ENCODE data around the gene LSAMP.

LSAMP gene

DNA sequence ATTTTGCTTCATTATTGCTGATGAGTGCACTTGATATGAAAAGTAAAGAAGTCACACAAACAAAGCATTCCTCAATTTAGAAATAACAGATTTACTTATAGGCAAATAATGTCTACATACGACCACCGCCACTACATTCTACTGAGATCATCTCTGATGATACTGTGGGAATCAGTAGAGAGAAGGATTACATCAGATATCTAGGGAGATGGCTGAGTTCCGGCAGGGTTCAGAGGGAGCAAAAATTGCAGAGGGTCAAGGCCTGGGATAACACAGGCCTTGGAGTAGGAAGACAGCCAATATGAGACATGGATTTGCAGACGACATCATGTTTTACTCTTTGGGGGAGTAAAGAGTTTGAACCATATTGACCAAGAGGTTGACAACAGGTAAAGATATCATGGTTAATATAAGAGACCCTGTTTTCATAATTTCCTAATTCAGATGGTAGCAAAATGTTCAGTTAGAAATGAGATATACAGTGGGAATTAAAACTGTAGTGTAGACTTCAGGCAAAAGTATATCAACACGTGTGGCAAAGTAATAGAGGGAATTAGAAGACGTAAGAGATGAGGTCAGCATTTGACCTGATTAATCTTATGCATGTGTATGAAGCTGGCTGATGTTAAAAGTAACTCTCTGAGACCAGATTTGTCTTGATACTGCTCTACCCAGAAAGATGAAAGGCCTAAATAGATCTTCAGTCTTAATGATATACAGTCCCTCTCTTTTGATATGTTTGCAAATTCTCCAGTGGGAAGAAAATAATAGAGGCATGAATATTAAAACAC lies 15.6 kb downstream of the LSAMP start:
- DNase-seq, result no peak
- H3K36me3 Mint-ChIP-seq (ENCODE audit: low read depth), result peaks cover 16% of the 10 kb centered on the region
- H3K4me3 Mint-ChIP-seq, result no peak overlapping the region
- no peaks in the 10 kb centered on the region for H3K27me3 Mint-ChIP-seq (ENCODE audit: low read depth, poor library complexity)
- TF ChIP-seq, protein P1, sequence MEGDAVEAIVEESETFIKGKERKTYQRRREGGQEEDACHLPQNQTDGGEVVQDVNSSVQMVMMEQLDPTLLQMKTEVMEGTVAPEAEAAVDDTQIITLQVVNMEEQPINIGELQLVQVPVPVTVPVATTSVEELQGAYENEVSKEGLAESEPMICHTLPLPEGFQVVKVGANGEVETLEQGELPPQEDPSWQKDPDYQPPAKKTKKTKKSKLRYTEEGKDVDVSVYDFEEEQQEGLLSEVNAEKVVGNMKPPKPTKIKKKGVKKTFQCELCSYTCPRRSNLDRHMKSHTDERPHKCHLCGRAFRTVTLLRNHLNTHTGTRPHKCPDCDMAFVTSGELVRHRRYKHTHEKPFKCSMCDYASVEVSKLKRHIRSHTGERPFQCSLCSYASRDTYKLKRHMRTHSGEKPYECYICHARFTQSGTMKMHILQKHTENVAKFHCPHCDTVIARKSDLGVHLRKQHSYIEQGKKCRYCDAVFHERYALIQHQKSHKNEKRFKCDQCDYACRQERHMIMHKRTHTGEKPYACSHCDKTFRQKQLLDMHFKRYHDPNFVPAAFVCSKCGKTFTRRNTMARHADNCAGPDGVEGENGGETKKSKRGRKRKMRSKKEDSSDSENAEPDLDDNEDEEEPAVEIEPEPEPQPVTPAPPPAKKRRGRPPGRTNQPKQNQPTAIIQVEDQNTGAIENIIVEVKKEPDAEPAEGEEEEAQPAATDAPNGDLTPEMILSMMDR (IDR thresholded peaks at IDR 0.05), result no peak
- no peaks in the 10 kb centered on the region for H3K4me1 Mint-ChIP-seq
- peaks cover 6% of the 10 kb centered on the region for H3K9me3 Mint-ChIP-seq
- H3K27ac Mint-ChIP-seq, result peak overlapping the region; percentile 12

DNA sequence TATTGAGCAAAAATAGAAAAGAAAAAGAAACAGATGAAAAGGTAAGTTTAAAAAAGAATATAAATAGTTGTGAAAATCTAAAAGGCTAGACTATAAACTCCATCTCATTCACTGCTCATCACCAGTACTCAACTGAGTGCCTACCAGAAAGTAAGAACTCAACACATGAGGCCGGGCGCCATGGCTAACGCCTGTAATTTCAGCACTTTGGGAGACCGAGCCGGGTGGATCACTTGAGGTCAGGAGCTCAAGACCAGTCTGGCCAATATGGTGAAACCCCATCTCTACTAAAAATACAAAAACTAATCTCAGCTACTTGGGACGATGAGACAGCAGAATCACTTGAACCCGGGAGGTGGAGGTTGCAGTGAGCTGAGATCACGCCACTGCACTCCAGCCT lies 19.3 kb downstream of the LSAMP start:
- Mint-ChIP-seq H3K9me3 (peaks cover 6% of the 10 kb centered on the region), H3K27me3 (ENCODE audit: low read depth, poor library complexity) (peaks cover 5% of the 10 kb centered on the region), H3K4me3 (no peak overlapping the region), H3K27ac (no peak overlapping the region), H3K36me3 (ENCODE audit: low read depth) (peaks cover 11% of the 10 kb centered on the region), H3K4me1 (peaks cover 21% of the 10 kb centered on the region)
- TF ChIP-seq, protein P1 (IDR thresholded peaks at IDR 0.05), result no peak
- no peak for DNase-seq

DNA sequence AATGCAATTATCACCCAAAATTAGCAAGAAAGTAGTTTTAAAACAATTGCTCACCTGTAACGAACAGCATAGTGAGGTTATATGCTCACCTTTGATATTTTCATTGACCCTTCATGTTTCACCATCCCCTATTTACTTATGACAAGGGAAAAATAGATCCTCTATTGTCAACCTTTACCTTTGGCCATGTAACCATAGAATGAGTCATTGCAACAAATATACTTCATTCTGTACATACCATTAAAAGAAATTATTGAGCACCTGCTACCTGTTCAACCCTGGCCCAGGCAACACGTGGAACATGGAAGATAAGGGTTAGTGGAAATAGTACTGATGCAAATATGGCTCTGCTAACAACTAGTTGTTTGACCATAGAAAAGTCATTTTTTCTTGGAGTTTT lies 20.2 kb downstream of the LSAMP start:
- no peak for DNase-seq
- TF ChIP-seq, protein P1 (IDR thresholded peaks at IDR 0.05), result no peak

DNA sequence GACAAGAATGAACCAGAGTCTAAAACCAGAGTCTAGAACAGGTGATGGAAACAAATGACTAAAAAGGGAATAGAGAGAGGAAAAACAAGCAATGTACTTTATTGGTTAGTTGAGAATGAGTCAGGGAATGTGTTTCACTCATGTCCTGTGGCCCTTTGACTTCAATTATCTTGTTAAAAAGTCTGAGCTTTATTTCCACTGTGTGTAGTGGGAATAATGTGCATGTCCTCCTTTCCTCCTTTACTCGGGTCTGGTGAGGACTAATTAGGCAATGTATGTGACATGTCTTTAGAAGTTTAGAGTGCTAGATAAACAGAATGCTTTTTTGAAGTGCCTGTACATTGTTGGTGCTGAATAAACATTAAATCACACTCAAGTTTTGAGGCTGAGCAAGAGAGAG lies 21.3 kb downstream of the LSAMP start:
- H3K9me3 Mint-ChIP-seq, result peaks cover 6% of the 10 kb centered on the region
- no peak overlapping the region for H3K4me3 Mint-ChIP-seq
- peaks cover 21% of the 10 kb centered on the region for H3K4me1 Mint-ChIP-seq
- no peak for DNase-seq
- H3K36me3 Mint-ChIP-seq (ENCODE audit: low read depth), result peaks cover 11% of the 10 kb centered on the region
- TF ChIP-seq, protein P1 (IDR thresholded peaks at IDR 0.05), result no peak
- H3K27ac Mint-ChIP-seq, result peak overlapping the region; percentile 97
- peaks cover 5% of the 10 kb centered on the region for H3K27me3 Mint-ChIP-seq (ENCODE audit: low read depth, poor library complexity)

More for the DNA sequence above, 20.2 kb downstream of the LSAMP start:
- peaks cover 21% of the 10 kb centered on the region for H3K4me1 Mint-ChIP-seq
- peaks cover 11% of the 10 kb centered on the region for H3K36me3 Mint-ChIP-seq (ENCODE audit: low read depth)
- H3K9me3 Mint-ChIP-seq, result peaks cover 6% of the 10 kb centered on the region
- no peak overlapping the region for H3K4me3 Mint-ChIP-seq
- peaks cover 5% of the 10 kb centered on the region for H3K27me3 Mint-ChIP-seq (ENCODE audit: low read depth, poor library complexity)
- no peak overlapping the region for H3K27ac Mint-ChIP-seq

DNA sequence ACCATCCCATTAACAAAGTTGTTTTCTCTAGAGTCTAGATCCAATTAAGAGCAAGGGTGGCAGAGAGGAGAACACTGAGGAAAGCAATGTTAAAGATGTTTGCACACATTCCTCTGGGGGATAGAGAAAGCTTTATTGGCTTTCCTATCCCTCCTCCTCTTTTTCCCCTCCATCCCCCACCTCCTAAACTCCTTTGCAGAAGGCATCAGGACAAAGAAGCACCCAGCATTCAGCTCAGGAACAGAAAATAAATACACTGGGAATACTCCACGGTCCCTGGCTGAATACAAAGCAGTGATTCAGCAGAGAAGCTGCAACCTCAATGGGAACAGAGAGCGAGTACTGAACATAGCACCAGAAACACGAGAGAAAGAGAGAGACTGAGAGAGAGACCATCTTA lies 21.9 kb downstream of the LSAMP start:
- Mint-ChIP-seq H3K27ac (peak overlapping the region; percentile 97), H3K4me3 (peak overlapping the region; percentile 13), H3K36me3 (ENCODE audit: low read depth) (peaks cover 11% of the 10 kb centered on the region), H3K4me1 (peaks cover 21% of the 10 kb centered on the region), H3K9me3 (peaks cover 6% of the 10 kb centered on the region), H3K27me3 (ENCODE audit: low read depth, poor library complexity) (peaks cover 5% of the 10 kb centered on the region)
- TF ChIP-seq, protein P1 (IDR thresholded peaks at IDR 0.05), result no peak
- DNase-seq, result no peak

DNA sequence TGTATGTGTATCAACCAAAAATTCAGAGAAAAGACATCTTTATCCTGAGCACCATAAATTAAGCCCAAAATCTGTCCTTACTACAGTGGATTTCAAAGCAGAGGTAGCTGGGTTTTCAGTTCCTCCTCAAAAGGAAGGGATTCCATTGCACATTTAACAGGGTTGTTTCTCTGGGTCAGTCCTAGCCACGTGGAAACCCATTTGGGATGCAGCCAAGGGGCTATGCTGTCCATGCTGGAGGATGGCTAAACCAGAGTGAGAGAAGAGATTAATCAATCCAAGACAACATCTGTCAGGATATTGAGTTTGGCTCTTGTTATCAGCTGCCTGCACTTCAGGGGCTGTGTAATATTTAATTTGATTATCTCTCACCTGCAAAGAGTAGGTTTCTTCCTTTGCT lies 28.1 kb downstream of the LSAMP start:
- no peak overlapping the region for H3K4me3 Mint-ChIP-seq
- H3K27me3 Mint-ChIP-seq (ENCODE audit: low read depth, poor library complexity), result peaks cover 3% of the 10 kb centered on the region
- TF ChIP-seq, protein P1 (IDR thresholded peaks at IDR 0.05), result no peak
- H3K9me3 Mint-ChIP-seq, result no peaks in the 10 kb centered on the region
- no peak overlapping the region for H3K27ac Mint-ChIP-seq
- H3K4me1 Mint-ChIP-seq, result peaks cover 39% of the 10 kb centered on the region
- H3K36me3 Mint-ChIP-seq (ENCODE audit: low read depth), result peaks cover 8% of the 10 kb centered on the region
- DNase-seq, result no peak
